Measurements from ENCODE around the gene FBN1.

The FBN1 gene

DNA sequence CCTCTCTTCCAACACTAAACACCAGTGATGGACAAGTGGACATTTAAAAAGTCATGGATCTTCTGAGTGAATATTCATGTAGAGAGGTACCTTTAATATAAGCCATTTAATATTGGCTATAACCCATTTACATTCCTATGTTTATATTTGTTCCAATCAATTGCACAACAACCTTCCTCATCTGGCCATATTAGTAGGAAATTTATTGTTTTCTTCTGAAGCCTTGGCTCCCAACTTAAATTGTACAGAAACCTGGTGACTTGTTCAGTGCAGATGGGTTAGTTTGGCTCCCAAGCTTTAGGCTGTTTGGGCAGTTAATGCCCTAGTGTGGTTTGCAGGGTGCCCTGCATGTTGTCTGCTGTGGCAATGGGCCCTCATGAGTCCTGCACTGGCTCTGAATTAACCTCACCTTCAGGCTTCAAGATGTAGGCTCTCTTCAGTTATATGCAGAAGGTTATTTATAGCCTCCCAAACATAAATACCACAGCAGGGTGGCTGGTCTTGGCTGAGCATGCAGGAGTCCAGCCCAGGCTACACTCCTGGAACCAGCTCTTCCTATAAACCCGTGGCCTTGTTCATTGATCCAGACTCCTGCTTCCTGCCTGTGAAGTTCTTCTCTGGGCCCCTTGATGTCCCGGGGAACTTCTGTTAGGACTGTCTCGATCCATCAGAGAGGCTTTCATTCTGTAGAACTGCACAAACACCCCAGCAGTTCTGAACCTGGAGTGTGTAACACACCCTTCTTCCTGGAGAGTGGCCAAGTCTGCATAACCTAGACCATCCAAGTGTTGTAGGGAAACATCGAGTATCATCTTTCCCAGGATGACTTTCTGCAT is 257.3 kb downstream of the FBN1 start:
- DNase-seq (ENCODE audit: low read depth): peak; percentile 58
- H3K4me3 ChIP-seq (ENCODE audit: low read depth, low read length): no peak overlapping the region
- no peak for TF ChIP-seq CTCF (IDR thresholded peaks at IDR 0.05; ENCODE audit: low read depth, low read length, missing control alignments)
- in situ Hi-C loops (cut with HindIII; ENCODE audit: low sequenced_read_pairs): no loop called here

DNA sequence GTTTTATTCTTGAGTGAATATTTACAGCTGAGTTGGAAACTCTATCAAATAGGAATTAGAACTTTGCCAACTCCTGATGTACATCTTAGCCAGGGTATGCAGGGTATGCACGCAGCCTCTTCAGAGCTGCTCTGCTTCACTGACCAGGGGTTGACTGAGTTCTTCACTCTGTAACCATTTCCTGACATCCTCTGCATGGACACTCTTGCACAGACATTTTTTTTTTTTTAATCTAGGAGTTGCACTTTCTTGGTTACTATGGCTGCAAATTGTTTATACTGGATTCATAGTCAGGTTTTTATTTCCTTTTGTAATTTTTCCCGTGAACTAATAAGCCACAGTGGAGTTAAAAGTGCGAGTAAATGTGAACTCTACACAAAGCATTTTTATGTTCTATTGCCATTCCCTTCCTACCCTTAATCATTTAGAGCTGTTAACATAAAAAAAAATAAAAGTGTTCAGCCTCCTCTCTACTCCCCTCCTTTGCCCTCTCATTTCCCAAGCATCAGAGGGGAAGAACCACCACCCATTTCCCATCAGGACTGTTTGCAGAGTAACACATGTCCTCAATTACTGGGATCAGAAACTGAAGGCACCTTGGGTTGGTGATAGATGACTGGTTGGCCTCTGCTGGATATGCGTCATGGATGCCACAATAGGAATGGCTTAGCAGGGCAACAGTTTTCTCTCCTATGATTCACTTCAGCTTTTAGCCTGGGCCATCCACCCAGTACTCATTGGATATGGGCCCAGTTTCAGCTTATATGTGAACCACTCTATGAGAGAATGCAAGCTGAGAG is 260.3 kb downstream of the FBN1 start:
- peak; percentile 89 for DNase-seq (ENCODE audit: low read depth)
- H3K4me3 ChIP-seq (ENCODE audit: low read depth, low read length): no peak overlapping the region
- no peak for TF ChIP-seq CTCF (IDR thresholded peaks at IDR 0.05; ENCODE audit: low read depth, low read length, missing control alignments)
- in situ Hi-C loops (cut with HindIII; ENCODE audit: low sequenced_read_pairs): no loop called here

- TF ChIP-seq CTCF (IDR thresholded peaks at IDR 0.05; ENCODE audit: low read depth, low read length, missing control alignments): no peak
- in situ Hi-C loops (cut with HindIII; ENCODE audit: low sequenced_read_pairs): no loop called here
- no peak for DNase-seq (ENCODE audit: low read depth)
- H3K4me3 ChIP-seq (ENCODE audit: low read depth, low read length): no peak overlapping the region
These were observed 260.9 kb downstream of the FBN1 start for GRCh38 chr15:48384616-48385015.

GRCh38 chr15:48383031-48383430 is 262.5 kb downstream of the FBN1 start:
- in situ Hi-C loops (cut with HindIII; ENCODE audit: low sequenced_read_pairs): no loop called here
- TF ChIP-seq CTCF (IDR thresholded peaks at IDR 0.05; ENCODE audit: low read depth, low read length, missing control alignments): no peak
- H3K4me3 ChIP-seq (ENCODE audit: low read depth, low read length): no peak overlapping the region
- no peak for DNase-seq (ENCODE audit: low read depth)

- in situ Hi-C loops (cut with HindIII; ENCODE audit: low sequenced_read_pairs): no loop called here
- no peak overlapping the region for H3K4me3 ChIP-seq (ENCODE audit: low read depth, low read length)
- no peak for TF ChIP-seq CTCF (IDR thresholded peaks at IDR 0.05; ENCODE audit: low read depth, low read length, missing control alignments)
These were observed 263.6 kb downstream of the FBN1 start for GRCh38 chr15:48381861-48382260.

DNA sequence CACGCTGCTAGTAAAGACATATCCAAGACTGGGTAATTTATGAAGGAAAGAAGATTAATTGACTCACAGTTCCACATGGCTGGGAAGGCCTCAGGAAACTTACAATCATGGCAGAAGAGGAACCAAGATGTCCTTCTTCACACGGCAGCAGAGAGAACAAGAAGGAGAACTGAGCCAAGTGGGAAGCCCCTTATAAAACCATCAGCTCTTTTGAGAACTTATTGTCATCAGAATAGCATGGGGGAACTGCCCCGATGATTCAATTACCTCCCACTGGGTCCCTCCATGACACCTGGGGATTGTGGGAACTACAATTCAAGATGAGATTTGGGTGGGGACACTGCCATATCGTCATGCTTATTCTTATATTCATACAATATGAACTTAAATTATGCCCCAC is 265.3 kb downstream of the FBN1 start:
- no peak for DNase-seq (ENCODE audit: low read depth)
- no peak for TF ChIP-seq CTCF (IDR thresholded peaks at IDR 0.05; ENCODE audit: low read depth, low read length, missing control alignments)
- H3K4me3 ChIP-seq (ENCODE audit: low read depth, low read length): no peak overlapping the region
- in situ Hi-C loops (cut with HindIII; ENCODE audit: low sequenced_read_pairs): no loop called here

More at GRCh38 chr15:48381861-48382260, 263.6 kb downstream of the FBN1 start:
- DNase-seq (ENCODE audit: low read depth): no peak
